HAP-1 (cell line): ENCODE data around the gene TPPP3.
"Not testable (repeated sequence)": the region's sequence is repeated elsewhere in the genome, so short reads cannot be mapped to it uniquely, and the experiment has no call there.

Experiments
- DNase-seq, 2 experiments: peaks; one replicate each; pipeline ENCODE4 v3.0.0-alpha.2; 2016 to 2020; ENCODE audit warnings: low spot score in 2 of 2
- H3K27me3 ChIP-seq: fragments of 250-450 bp; sonication (Bioruptor Pico); 2 replicates; pipeline ENCODE4 v1.5.1; 2020; ENCODE audit warnings: low read depth, mild to moderate bottlenecking, moderate library complexity
- H3K36me3 ChIP-seq: fragments of 250-450 bp; sonication (Bioruptor Pico); replicated peaks from 2 replicates; pipeline ENCODE4 v1.5.1; 2020; ENCODE audit warnings: mild to moderate bottlenecking
- H3K4me1 ChIP-seq: fragments of 250-450 bp; sonication (Bioruptor Pico); 2 replicates; pipeline ENCODE4 v1.5.1; 2020; ENCODE audit warnings: mild to moderate bottlenecking
- H3K4me3 ChIP-seq: fragments of 250-450 bp; sonication (Bioruptor Pico); 2 replicates; pipeline ENCODE4 v1.5.1; 2020; ENCODE audit warnings: mild to moderate bottlenecking, moderate library complexity
- H3K9me3 ChIP-seq: fragments of 250-450 bp; sonication (Bioruptor Pico); 2 replicates; pipeline ENCODE4 v1.5.1; 2020; ENCODE audit warnings: mild to moderate bottlenecking, moderate library complexity
- in situ Hi-C: fragments of 300-500 bp; cut with MboI; formaldehyde crosslinking; loops from 3 replicates; pipeline ENCODE4 v1.14.3; 2020; ENCODE audit warnings: low sequenced_read_pairs, inconsistent platforms, mixed read lengths

The TPPP3 gene

GRCh38 chr16:67419931-67420330 lies 26.6 kb upstream of the TPPP3 start:
- Histone ChIP-seq H3K4me3 (no peak overlapping the region), H3K36me3 (no peaks in the 10 kb centered on the region), H3K4me1 (peaks cover 15% of the 10 kb centered on the region), H3K9me3 (no peaks in the 10 kb centered on the region), H3K27me3 (no peaks in the 10 kb centered on the region)
- no peak for DNase-seq
- in situ Hi-C loops = no loop called here

GRCh38 chr16:67419502-67419901 lies 26.2 kb upstream of the TPPP3 start:
- in situ Hi-C loops = no loop called here
- Histone ChIP-seq H3K9me3 (no peaks in the 10 kb centered on the region), H3K27me3 (no peaks in the 10 kb centered on the region), H3K4me3 (no peak overlapping the region), H3K36me3 (no peaks in the 10 kb centered on the region), H3K4me1 (peaks cover 19% of the 10 kb centered on the region)
- DNase-seq = no peak

GRCh38 chr16:67417333-67418061 lies 24.2 kb upstream of the TPPP3 start:
- Histone ChIP-seq H3K27me3 (no peaks in the 10 kb centered on the region), H3K4me1 (peaks cover 16% of the 10 kb centered on the region), H3K4me3 (no peak overlapping the region), H3K36me3 (no peaks in the 10 kb centered on the region), H3K9me3 (no peaks in the 10 kb centered on the region)
- in situ Hi-C loops = no loop called here
- DNase-seq = no peak

- no peaks in the 10 kb centered on the region for H3K36me3 ChIP-seq
- H3K27me3 ChIP-seq = no peaks in the 10 kb centered on the region
- peak; percentile 35 to 81 for DNase-seq
- H3K4me3 ChIP-seq = peak within 1 kb of the TSS; percentile 51
- in situ Hi-C loops = no loop called here
- no peaks in the 10 kb centered on the region for H3K9me3 ChIP-seq
- peaks cover 16% of the 10 kb centered on the region for H3K4me1 ChIP-seq
Observed at GRCh38 chr16:67415872-67416793, 22.8 kb upstream of the TPPP3 start, which contains the start of gene ZDHHC1. Gene ZDHHC1, minus strand, starts transcription at chr16:67416477. Its CDS starts 8,702 bp downstream, at chr16:67407775.

GRCh38 chr16:67415421-67415820 lies 22.1 kb upstream of the TPPP3 start:
- H3K9me3 ChIP-seq, in situ Hi-C loops, H3K27me3 ChIP-seq, DNase-seq, H3K36me3 ChIP-seq: not testable (repeated sequence)
- H3K4me3 ChIP-seq = peak overlapping the region; percentile 51
- peaks cover 16% of the 10 kb centered on the region for H3K4me1 ChIP-seq

- no peaks in the 10 kb centered on the region for H3K27me3 ChIP-seq
- H3K36me3 ChIP-seq = no peaks in the 10 kb centered on the region
- no peaks in the 10 kb centered on the region for H3K9me3 ChIP-seq
- no peak for DNase-seq
- H3K4me1 ChIP-seq = peaks cover 13% of the 10 kb centered on the region
- no peak overlapping the region for H3K4me3 ChIP-seq
- in situ Hi-C loops = no loop called here
Observed at GRCh38 chr16:67413978-67414911, 20.9 kb upstream of the TPPP3 start.

- no peak overlapping the region for H3K4me3 ChIP-seq
- in situ Hi-C loops = no loop called here
- H3K27me3 ChIP-seq = no peaks in the 10 kb centered on the region
- H3K4me1 ChIP-seq = peaks cover 13% of the 10 kb centered on the region
- H3K9me3 ChIP-seq = no peaks in the 10 kb centered on the region
- no peak for DNase-seq
- H3K36me3 ChIP-seq = no peaks in the 10 kb centered on the region
Observed at GRCh38 chr16:67412294-67412693, 19.0 kb upstream of the TPPP3 start.

GRCh38 chr16:67411339-67411738 lies 18.0 kb upstream of the TPPP3 start:
- DNase-seq = no peak
- Histone ChIP-seq H3K4me3 (no peak overlapping the region), H3K4me1 (peaks cover 8% of the 10 kb centered on the region), H3K36me3 (no peaks in the 10 kb centered on the region), H3K27me3 (no peaks in the 10 kb centered on the region), H3K9me3 (no peaks in the 10 kb centered on the region)
- in situ Hi-C loops = no loop called here

- Histone ChIP-seq H3K36me3 (no peaks in the 10 kb centered on the region), H3K4me3 (no peak overlapping the region), H3K4me1 (peaks cover 6% of the 10 kb centered on the region), H3K9me3 (no peaks in the 10 kb centered on the region), H3K27me3 (no peaks in the 10 kb centered on the region)
- in situ Hi-C loops = no loop called here
- no peak for DNase-seq
Observed at GRCh38 chr16:67409631-67410030, 16.3 kb upstream of the TPPP3 start.

GRCh38 chr16:67407788-67408452 lies 14.6 kb upstream of the TPPP3 start:
- H3K9me3 ChIP-seq = no peaks in the 10 kb centered on the region
- H3K27me3 ChIP-seq = no peaks in the 10 kb centered on the region
- no peaks in the 10 kb centered on the region for H3K36me3 ChIP-seq
- DNase-seq = no peak
- H3K4me1 ChIP-seq = no peaks in the 10 kb centered on the region
- in situ Hi-C loops = no loop called here
- no peak overlapping the region for H3K4me3 ChIP-seq

GRCh38 chr16:67407176-67407787 lies 14.0 kb upstream of the TPPP3 start:
- Histone ChIP-seq H3K36me3 (no peaks in the 10 kb centered on the region), H3K4me3 (no peak overlapping the region), H3K9me3 (no peaks in the 10 kb centered on the region), H3K4me1 (no peaks in the 10 kb centered on the region), H3K27me3 (no peaks in the 10 kb centered on the region)
- in situ Hi-C loops = no loop called here
- no peak for DNase-seq

GRCh38 chr16:67406111-67406971 lies 13.0 kb upstream of the TPPP3 start:
- H3K27me3 ChIP-seq = no peaks in the 10 kb centered on the region
- no peaks in the 10 kb centered on the region for H3K4me1 ChIP-seq
- H3K4me3 ChIP-seq = no peak overlapping the region
- no peak for DNase-seq
- in situ Hi-C loops = no loop called here
- no peaks in the 10 kb centered on the region for H3K36me3 ChIP-seq
- no peaks in the 10 kb centered on the region for H3K9me3 ChIP-seq
